Nephron (organoid): Measurements from ENCODE around the gene DNMT1.
"Not testable (repeated sequence)": the region's sequence is repeated elsewhere in the genome, so short reads cannot be mapped to it uniquely, and the experiment has no call there.

Experiments used
- H3K27ac Mint-ChIP-seq, 3 experiments: 2 replicates each; pipeline ENCODE4 v1.8.0; 2020; ENCODE audit warnings: mixed read lengths in 3 of 3, mild to moderate bottlenecking in 2 of 3, moderate library complexity in 1 of 3
- H3K27me3 Mint-ChIP-seq: 2 replicates; pipeline ENCODE4 v1.8.0; 2021; ENCODE audit warnings: low read depth, mild to moderate bottlenecking, moderate library complexity, mixed read lengths
- H3K36me3 Mint-ChIP-seq: 2 replicates; pipeline ENCODE4 v1.8.0; 2020; ENCODE audit warnings: low read depth, mixed read lengths
- H3K4me1 Mint-ChIP-seq: 2 replicates; pipeline ENCODE4 v1.8.0; 2020; ENCODE audit warnings: mixed read lengths
- H3K4me3 Mint-ChIP-seq, 3 experiments: 2 replicates each; pipeline ENCODE4 v1.8.0; 2020; ENCODE audit warnings: mild to moderate bottlenecking in 3 of 3, mixed read lengths in 3 of 3, moderate library complexity in 2 of 3
- H3K9me3 Mint-ChIP-seq: 2 replicates; pipeline ENCODE4 v1.8.0; 2020; ENCODE audit warnings: mixed read lengths
- CTCF ChIP-seq, 3 experiments: fragments of 200-600 bp; sonication (generic); IDR thresholded peaks; one replicate each; pipeline ENCODE4 v1.5.0; 2021; ENCODE audit warnings: antibody characterized with exemption in 3 of 3; ENCODE audit not compliant: unreplicated experiment in 3 of 3

The DNMT1 gene

GRCh38 chr19:10194500-10195198 lies at the start of gene DNMT1:
Gene DNMT1, minus strand, starts transcription at chr19:10194953. Its CDS starts 54 bp downstream, at chr19:10194899.
- no peak for TF ChIP-seq CTCF (IDR thresholded peaks at IDR 0.05; ENCODE audit: unreplicated experiment in 3 of 3)
- H3K9me3 Mint-ChIP-seq, result no peaks in the 10 kb centered on the region
- peak within 1 kb of the TSS; percentile 87 to 97 (median 96) for H3K4me3 Mint-ChIP-seq
- H3K4me1 Mint-ChIP-seq, result peaks cover 11% of the 10 kb centered on the region
- H3K27me3 Mint-ChIP-seq, result no peaks in the 10 kb centered on the region
- H3K36me3 Mint-ChIP-seq, result peaks cover 5% of the 10 kb centered on the region
- H3K27ac Mint-ChIP-seq, result peak within 1 kb of the TSS; percentile 85 to 94 (median 94)

- H3K36me3 Mint-ChIP-seq, result no peaks in the 10 kb centered on the region
Measured at GRCh38 chr19:10243606-10244005, 48.9 kb upstream of the DNMT1 start.

GRCh38 chr19:10241826-10242449 lies 47.2 kb upstream of the DNMT1 start:
- H3K4me3 Mint-ChIP-seq, H3K27me3 Mint-ChIP-seq, H3K36me3 Mint-ChIP-seq, H3K9me3 Mint-ChIP-seq, H3K27ac Mint-ChIP-seq: not testable (repeated sequence)
- peaks cover 13% of the 10 kb centered on the region for H3K4me1 Mint-ChIP-seq

More at GRCh38 chr19:10243606-10244005, 48.9 kb upstream of the DNMT1 start:
- Mint-ChIP-seq H3K9me3 (no peaks in the 10 kb centered on the region), H3K27me3 (no peaks in the 10 kb centered on the region), H3K4me3 (no peak overlapping the region), H3K27ac (no peak overlapping the region), H3K4me1 (peaks cover 3% of the 10 kb centered on the region)
- TF ChIP-seq CTCF (IDR thresholded peaks at IDR 0.05; ENCODE audit: unreplicated experiment in 3 of 3), result no peak

GRCh38 chr19:10238172-10238783 lies 43.5 kb upstream of the DNMT1 start:
- no peak for TF ChIP-seq CTCF (IDR thresholded peaks at IDR 0.05; ENCODE audit: unreplicated experiment in 3 of 3)

GRCh38 chr19:10237702-10238101 lies 42.9 kb upstream of the DNMT1 start:
- Mint-ChIP-seq H3K36me3 (no peaks in the 10 kb centered on the region), H3K4me1 (peaks cover 27% of the 10 kb centered on the region), H3K9me3 (no peaks in the 10 kb centered on the region), H3K27me3 (no peaks in the 10 kb centered on the region), H3K27ac (peak overlapping the region; percentile 93 to 100 (median 99)), H3K4me3 (peak overlapping the region in 2 of 3 experiments; percentile 62 to 66)
- TF ChIP-seq CTCF (IDR thresholded peaks at IDR 0.05; ENCODE audit: unreplicated experiment in 3 of 3), result no peak

More at GRCh38 chr19:10238172-10238783, 43.5 kb upstream of the DNMT1 start:
- peak overlapping the region; percentile 93 to 100 (median 99) for H3K27ac Mint-ChIP-seq
- peak overlapping the region in 2 of 3 experiments; percentile 62 to 66 for H3K4me3 Mint-ChIP-seq
- H3K27me3 Mint-ChIP-seq, result no peaks in the 10 kb centered on the region
- H3K9me3 Mint-ChIP-seq, result no peaks in the 10 kb centered on the region
- H3K36me3 Mint-ChIP-seq, result no peaks in the 10 kb centered on the region
- H3K4me1 Mint-ChIP-seq, result peaks cover 27% of the 10 kb centered on the region

GRCh38 chr19:10235409-10235808 lies 40.7 kb upstream of the DNMT1 start:
- H3K36me3 Mint-ChIP-seq, H3K9me3 Mint-ChIP-seq, H3K27me3 Mint-ChIP-seq: not testable (repeated sequence)
- Mint-ChIP-seq H3K27ac (peak overlapping the region; percentile 97 to 99 (median 98)), H3K4me3 (peak overlapping the region in 1 of 3 experiments; percentile 40), H3K4me1 (peaks cover 32% of the 10 kb centered on the region)
